ENCODE data around the gene CEP112. TPM values are rescaled to one million over a fixed set of nuclear protein-coding genes. Genes with fewer than 3 reads are reported as not detected.

Gene CEP112
- total RNA-seq, 6 experiments from 2014 or later: 5.3 to 7.7 (median 6.9) TPM

DNA sequence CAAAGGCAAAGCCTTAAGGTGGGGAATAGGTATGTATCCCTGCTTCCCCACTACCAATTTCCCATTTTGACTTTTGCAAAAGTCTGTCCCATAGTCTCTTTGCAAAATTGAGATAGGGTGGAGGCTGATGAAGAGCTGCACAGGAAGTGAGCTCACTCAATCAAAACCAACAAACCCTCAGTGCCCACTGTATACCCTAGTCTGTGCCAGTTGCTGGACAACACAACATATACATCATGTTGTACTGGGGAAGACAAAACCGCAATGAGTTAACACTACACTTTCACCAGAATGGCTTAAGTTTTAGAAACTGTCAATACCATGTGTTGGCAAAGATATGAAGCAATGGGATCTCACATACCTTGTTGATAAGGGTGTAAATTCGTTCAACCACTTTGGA, 590.1 kb downstream of the CEP112 start:
- H3K27me3 Mint-ChIP-seq (ENCODE audit: insufficient read depth): peaks cover 10% of the 10 kb centered on the region
- no peak for DNase-seq
- no peaks in the 10 kb centered on the region; the same call in 1 of the 2 replicates for H3K9me3 Mint-ChIP-seq
- peaks cover 5% of the 10 kb centered on the region; the same call in 1 of the 2 replicates for H3K36me3 Mint-ChIP-seq (ENCODE audit: low read depth)
- TF ChIP-seq, protein P1, sequence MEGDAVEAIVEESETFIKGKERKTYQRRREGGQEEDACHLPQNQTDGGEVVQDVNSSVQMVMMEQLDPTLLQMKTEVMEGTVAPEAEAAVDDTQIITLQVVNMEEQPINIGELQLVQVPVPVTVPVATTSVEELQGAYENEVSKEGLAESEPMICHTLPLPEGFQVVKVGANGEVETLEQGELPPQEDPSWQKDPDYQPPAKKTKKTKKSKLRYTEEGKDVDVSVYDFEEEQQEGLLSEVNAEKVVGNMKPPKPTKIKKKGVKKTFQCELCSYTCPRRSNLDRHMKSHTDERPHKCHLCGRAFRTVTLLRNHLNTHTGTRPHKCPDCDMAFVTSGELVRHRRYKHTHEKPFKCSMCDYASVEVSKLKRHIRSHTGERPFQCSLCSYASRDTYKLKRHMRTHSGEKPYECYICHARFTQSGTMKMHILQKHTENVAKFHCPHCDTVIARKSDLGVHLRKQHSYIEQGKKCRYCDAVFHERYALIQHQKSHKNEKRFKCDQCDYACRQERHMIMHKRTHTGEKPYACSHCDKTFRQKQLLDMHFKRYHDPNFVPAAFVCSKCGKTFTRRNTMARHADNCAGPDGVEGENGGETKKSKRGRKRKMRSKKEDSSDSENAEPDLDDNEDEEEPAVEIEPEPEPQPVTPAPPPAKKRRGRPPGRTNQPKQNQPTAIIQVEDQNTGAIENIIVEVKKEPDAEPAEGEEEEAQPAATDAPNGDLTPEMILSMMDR (IDR thresholded peaks at IDR 0.05): no peak
- no peaks in the 10 kb centered on the region for H3K4me1 Mint-ChIP-seq (ENCODE audit: low read depth)
- no peak overlapping the region for H3K27ac Mint-ChIP-seq
- H3K4me3 Mint-ChIP-seq: no peak overlapping the region

DNA sequence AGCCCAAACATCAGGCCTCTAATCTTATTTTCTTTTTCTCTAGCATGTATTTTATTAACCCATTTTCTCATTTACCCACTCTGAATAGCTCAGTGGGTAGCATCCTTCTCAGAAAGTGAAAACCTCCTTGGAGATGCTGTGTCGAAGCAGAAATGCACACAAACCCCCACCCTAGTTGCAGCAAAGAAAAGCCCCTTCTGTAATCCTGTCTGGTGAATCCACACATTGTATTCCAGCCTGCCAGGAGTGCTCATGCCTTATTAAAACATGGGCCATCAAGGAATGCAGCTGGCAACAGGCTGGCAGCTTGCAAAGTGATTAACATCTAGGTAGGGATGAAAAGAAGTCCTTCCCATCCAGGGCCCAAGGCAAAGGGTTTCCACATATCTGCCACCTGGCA, 590.8 kb downstream of the CEP112 start:
- no peak for DNase-seq
- Mint-ChIP-seq H3K9me3 (no peaks in the 10 kb centered on the region; the same call in 1 of the 2 replicates), H3K4me3 (no peak overlapping the region), H3K27ac (no peak overlapping the region), H3K27me3 (ENCODE audit: insufficient read depth) (peaks cover 8% of the 10 kb centered on the region), H3K36me3 (ENCODE audit: low read depth) (no peaks in the 10 kb centered on the region), H3K4me1 (ENCODE audit: low read depth) (no peaks in the 10 kb centered on the region)
- TF ChIP-seq, protein P1 (IDR thresholded peaks at IDR 0.05): no peak

DNA sequence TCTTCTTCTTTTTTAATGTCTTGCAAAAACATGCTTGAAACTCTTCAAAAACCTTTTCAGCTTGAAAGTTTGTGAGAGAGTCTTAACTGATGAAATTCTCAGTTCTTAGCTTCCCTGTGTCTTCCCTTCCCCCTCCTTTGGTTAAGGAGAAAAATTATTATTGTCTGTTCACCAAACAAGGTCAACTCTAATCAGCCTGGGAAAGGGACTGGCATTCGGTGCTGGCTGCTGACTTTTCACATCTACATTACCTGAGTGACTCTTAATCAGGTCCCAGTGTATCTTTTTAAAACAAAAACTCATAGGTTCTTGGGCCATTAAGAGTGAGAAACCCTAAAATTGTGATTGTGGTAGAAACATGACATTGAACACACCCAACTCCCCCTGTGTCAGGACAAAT, 591.4 kb downstream of the CEP112 start:
- Mint-ChIP-seq H3K36me3 (ENCODE audit: low read depth) (no peaks in the 10 kb centered on the region), H3K27me3 (ENCODE audit: insufficient read depth) (peaks cover 8% of the 10 kb centered on the region), H3K4me3 (no peak overlapping the region), H3K4me1 (ENCODE audit: low read depth) (no peaks in the 10 kb centered on the region), H3K27ac (no peak overlapping the region), H3K9me3 (no peaks in the 10 kb centered on the region; the same call in 1 of the 2 replicates)
- TF ChIP-seq, protein P1 (IDR thresholded peaks at IDR 0.05): no peak
- no peak for DNase-seq

DNA sequence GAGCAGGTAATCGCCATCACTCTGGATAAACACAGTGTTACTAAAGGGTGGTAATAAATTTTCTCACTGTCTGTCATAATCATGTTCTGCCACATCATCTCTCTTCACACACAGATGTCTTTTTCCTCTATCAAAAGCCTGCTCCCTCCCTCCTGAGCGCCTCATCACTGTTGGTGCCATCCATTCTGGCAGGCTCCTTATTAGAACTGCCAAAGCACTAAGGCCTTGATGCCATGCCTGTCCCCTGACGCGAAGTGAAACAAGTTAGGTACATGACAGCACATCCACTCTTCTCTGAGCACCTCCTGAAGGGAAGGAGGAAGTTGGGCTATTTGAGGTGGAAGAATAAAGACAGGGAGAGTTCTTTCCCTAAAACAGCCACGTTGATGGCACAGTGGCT, 592.3 kb downstream of the CEP112 start:
- TF ChIP-seq, protein P1 (IDR thresholded peaks at IDR 0.05): no peak
- no peak overlapping the region for H3K27ac Mint-ChIP-seq
- no peaks in the 10 kb centered on the region; the same call in 1 of the 2 replicates for H3K9me3 Mint-ChIP-seq
- DNase-seq: no peak
- peaks cover 5% of the 10 kb centered on the region; the same call in 1 of the 2 replicates for H3K27me3 Mint-ChIP-seq (ENCODE audit: insufficient read depth)
- no peaks in the 10 kb centered on the region for H3K36me3 Mint-ChIP-seq (ENCODE audit: low read depth)
- H3K4me1 Mint-ChIP-seq (ENCODE audit: low read depth): peaks cover 8% of the 10 kb centered on the region
- no peak overlapping the region for H3K4me3 Mint-ChIP-seq

DNA sequence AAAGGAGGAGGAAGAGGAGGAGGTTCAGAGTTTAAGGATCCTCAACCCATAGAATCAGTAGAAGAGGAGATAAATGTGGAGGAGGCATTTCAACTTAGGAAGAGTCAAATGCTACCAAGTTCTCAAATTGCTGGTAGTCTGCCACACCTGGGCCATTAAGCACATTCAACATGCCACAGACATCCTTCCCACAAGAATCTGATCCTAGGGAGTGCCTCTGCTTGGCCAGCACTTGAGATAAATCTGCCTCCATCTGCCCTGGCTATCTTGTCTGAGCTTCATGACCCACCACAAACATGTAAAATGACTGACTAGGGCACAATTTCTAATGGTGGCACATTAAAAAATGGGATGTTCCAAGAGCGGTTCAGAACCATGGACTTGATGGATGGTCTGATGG, 593.2 kb downstream of the CEP112 start:
- TF ChIP-seq, protein P1 (IDR thresholded peaks at IDR 0.05): no peak
- Mint-ChIP-seq H3K27me3 (ENCODE audit: insufficient read depth) (peaks cover 5% of the 10 kb centered on the region; the same call in 1 of the 2 replicates), H3K36me3 (ENCODE audit: low read depth) (no peaks in the 10 kb centered on the region), H3K4me1 (ENCODE audit: low read depth) (peaks cover 17% of the 10 kb centered on the region), H3K9me3 (no peaks in the 10 kb centered on the region; the same call in 1 of the 2 replicates), H3K4me3 (no peak overlapping the region), H3K27ac (no peak overlapping the region)
- no peak for DNase-seq

Measured in HFFc6 (cell line).